ENCODE measurements around the gene CLHC1.
"Not testable (repeated sequence)": the region's sequence is repeated elsewhere in the genome, so short reads cannot be mapped to it uniquely, and the experiment has no call there.

Gene CLHC1

DNA sequence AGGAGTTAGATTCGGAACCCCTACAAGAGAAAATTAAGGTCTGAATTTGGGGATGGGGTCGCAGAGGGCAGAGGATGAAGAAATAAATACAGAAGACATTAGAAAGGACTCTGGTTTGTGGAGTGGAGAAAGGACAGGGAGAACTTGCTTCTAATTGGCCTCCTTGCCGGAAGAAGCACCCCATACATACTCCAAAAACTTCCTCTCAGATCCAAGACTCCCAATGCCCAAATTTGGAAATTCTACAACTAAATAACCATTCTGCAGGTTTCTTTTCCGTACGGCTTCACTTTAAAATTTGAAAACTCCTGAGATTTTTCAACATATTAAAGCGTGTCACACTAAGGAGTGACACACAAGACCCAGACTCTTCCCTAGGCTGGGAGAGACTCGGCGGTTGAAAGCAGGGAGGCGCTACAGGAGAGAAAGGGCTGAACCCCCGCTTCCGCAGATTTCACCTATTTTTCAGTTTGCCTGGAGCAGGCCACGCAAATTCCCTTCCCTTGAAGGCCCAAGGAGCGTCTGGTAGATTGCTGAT, 478 bp downstream of the CLHC1 start:
- peak; percentile 55 for DNase-seq

DNA sequence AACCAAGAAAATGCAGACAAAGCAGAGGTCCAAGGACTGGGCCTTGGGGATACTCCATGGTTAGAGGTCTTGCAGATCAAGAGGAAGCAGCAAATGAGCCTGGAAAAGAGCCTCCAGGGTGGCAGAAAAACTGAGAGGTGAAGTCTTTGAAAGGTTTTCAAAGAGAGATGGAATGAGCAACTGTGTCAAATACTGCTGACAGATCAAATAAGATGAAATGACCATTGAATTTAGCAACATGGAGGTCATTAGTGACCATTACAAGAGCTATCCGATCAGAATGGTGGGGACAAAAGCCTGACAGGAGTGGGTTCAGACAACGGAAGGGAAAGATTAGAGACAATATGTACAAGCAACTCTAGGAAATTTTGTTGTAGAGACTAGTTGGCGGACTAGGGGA, 1.5 kb downstream of the CLHC1 start:
- no peak for DNase-seq

DNA sequence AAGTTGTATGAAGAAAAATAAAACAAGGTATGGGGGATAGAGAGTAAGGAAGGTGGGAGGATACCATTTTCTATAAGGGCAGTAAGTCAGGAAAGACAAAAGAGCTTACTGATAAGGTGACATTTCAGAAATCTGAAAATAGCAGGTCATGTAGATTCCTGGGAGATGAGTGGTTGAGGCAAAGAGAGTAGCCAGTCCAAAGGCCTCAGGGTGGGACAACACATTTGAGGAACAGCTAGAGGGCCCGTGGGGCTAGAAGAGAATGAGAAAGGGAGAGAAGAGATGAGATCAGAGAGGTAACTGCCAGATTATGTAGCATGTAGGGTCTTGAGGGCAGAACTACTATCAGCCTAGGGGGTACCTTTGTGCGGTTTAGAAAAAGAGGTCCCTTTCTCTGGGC, 2.9 kb downstream of the CLHC1 start:
- no peak for DNase-seq

DNA sequence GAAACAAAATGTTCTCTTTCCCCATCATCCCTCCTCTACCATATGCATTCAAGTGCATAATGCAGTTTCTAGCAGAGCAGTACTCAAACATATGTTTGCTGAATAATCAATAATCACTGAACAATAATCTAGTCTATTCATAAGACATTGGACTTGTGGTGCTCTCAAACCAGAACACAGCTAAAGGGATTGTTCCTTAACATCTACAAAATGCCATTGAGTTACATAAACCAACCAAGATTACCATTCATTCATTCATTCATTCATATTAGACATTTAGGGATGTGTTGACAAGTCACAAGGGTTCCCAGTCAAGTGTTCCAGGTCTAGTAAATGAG, 3.9 kb downstream of the CLHC1 start:
- DNase-seq = no peak

DNA sequence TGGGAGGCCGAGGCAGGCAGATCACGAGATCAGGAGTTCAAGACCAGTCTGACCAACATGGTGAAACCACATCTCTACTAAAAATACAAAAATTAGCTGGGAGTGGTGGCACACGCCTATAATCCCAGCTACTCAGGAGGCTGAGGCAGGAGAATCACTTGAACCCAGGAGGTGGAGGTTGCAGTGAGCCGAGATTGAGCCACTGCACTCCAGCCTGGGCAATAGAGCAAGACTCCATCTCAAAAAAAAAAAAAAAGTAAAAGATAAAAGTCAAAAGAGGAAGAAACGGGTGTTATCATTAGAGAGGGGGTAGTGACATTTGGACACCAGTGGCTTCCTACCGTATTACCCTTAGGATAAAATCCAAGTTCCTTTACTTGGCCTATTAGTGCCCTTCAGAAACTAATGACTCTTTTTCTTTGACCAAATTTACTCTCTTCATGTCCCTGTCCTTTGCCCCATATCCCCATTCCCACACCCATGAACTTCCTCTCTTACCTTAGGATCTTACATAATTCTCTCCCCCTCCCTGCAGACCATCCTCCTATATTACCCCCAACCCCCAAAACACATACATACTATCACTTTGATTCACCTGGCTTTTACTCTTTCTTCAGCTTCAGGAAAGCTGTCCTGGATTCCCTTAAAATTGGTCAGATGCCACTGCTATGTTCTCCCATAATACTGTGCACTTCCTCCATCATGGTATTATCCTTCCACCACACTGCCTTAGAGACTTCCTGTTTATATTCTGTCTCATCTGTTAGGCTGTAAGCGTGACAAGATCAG, 4.5 kb downstream of the CLHC1 start:
- DNase-seq = peak; percentile 43

DNA sequence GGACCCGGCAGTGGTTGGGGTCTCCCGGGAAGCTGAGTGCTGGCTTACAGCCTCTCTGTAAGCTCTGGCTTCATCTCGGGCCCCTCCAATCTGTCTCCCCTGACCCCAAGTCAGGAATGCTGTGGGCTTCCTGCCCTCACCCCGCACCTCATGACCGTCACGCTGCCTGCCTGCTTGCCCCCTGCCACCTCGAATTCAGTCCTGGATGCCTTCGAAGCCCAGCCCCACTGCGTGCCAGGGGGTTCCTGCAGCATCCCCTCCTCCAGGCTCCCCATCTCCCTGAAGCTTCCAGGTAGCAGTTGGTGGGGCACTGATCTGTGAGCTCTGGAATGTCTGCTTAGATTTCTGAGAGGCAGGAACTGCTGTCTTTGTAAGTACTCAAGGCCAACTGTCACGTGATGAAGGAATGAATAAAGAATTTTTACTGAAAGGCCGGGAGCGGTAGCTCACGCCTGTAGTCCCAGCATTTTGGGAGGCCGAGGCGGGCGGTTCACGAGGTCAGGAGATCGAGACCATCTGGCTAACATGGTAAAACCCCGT, 6.5 kb downstream of the CLHC1 start:
- DNase-seq = no peak

DNA sequence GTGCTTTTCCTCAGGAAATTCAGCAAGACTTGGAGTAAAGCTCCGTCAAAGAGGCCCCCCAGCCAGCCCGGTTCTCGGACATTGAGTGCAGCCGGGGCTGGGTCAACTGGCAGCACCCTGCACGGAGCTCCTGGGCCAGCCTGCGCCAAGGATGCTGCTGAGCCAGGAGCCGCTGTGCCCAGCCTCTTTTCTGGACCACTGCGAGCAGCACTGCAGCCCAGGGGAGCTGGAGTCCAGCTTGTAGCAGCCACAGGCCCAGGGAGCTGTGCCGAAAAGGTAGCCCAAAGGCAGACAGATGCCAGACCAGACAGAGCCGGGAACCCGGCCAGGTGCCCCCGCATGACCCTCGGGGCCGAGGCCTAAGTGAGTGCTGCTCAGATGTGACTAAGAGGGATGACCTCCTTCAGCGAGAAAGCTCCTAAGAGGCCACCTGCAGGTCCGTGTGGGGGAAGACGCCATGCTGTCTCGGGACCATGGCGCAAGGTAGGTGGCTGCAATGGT, 7.3 kb downstream of the CLHC1 start:
- no peak for DNase-seq

DNA sequence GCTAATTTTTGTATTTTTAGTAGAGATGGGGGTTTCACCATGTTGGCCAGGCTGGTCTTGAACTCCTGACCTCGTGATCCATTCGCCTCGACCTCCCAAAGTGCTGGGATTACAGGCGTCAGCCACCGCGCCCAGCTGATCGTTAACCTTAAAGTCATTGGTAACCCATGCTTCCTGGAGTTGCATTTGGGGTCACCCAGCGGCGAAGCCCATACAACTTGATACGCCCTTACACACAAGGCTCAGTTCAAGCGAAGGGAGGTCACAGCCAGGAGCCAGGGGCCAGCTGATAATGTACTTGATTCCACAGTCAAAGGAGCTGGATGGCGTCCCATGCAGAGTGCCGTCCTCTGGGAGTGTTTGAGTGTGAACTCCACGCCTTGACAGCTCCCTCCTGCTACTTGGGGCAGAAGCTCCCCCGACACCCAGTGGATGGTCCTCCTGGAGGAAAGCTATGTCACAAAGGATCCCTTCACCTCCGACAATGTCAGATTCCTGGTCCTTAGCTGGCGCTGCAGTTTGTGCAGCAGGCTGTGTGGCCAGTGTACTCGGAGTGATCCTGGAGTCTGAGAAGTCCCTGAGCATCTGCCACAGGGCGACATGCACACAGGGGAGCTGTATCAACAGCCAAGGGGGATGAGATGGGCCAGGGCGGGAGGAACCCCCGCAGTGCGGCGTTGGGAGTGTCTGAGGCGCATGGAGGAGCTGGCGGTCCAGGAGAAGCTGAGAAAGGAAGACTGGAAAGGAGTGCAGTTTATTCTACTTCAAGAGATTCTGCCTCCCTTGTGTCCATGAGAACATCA, 7.9 kb downstream of the CLHC1 start:
- no peak for DNase-seq

DNA sequence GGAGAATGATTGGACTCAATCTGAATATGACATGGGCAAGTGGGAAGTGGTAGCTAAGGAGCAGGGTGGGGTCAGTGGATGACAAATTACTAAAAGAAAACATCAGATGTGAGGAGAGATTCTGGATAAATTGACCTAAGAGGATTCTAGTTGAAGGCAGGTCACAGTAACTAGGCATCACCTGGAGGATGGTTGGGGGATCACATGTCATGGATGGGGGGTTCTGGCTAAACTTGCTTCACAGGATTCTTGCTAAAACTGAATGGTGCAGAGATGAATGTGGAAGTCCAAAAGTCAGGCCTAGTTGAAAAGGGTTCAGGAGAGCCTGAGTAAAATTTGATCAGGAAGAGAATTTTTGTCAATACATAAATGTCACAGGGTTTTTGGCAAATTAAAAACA, 18.3 kb downstream of the CLHC1 start:
- DNase-seq = no peak

DNA sequence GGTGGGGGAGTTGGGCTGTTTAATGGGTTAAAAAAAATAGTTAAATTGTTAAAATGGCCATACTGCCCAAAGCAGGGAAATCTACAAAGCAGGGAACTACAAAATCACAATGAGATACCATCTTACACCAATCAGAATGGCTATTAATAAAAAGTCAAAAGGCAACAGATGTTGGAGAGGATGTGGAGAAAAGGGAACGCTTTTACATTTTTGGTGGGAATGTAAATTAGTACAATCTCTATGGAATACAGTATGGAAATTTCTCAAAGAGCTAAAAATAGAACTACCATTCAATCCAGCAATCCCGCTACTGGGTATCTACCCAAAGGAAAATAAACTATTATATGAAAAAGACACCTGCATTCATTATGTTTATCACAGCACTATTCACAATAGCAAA, 27.1 kb downstream of the CLHC1 start:
- DNase-seq = no peak

DNA sequence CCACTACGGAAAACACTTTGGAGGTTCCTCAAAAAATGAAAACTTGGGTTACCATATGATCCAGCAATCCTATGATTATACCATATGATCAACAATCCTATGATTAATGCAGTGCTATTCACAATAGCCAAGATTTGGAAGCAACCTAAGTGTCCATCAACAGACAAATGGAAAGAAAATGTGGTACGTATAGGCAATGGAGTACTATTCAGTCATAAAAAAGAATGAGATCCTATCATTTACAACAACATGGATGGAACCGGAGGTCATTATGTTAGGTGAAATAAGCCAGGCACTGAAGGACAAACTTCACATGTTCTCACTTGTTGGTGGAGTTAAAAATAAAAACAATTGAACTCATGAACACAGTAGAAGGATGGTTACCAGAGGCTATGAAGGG, 27.6 kb downstream of the CLHC1 start:
- no peak for DNase-seq

DNA sequence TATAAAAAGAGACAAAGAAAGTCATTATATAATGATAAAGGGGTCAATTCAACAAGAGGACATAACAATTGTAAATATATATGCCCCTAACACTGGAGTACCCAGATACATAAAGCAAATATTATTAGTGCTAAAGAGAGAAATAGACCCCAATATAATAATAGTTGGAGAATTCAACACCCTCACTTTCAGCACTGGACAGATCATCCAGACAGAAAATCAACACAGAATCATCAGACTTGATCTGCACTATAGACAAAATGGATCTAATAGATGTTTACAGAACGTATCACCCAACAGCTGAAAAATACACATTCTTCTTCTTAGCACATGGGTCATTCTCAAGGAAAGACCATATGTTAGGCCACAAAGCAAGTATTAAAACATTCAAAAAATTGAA, 31.7 kb downstream of the CLHC1 start:
- no peak for DNase-seq

DNA sequence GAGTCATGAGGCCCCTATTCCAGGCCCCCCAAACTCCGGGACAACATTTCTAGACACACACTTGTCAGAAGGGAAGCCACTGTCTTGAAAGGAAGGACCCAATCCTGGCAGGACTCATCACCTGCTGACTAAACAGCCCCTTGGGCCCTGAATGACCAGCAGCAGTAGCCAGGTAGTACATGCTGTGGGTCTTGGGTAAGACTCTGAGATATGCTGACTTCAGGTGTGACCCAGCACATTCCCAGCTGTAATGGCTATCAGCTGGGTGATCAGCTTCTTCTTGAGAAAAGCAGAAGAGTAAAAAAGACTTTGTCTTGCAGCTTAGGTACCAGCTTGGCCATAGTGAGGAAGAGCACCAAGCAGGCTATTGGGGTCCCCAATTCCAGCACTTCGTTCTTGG, 35.6 kb downstream of the CLHC1 start:
- no peak for DNase-seq

DNA sequence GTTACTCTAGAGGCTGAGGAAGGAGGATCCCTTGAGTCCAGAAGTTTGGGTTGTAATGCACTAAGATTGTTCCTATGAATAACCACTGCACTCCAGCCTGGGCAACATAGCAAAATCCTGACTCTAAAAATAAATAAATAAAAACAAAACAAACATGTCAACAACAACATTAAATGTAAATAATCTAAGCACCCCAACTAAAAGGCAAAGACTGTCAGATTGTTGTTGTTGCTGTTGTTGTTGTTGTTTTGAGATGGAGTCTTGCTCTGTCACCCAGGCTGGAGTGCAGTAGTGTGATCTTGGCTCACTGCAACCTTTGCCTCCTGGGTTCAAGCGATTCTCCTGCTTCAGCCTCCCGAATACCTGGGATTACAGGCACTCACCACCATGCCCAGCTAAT, 40.2 kb downstream of the CLHC1 start:
- DNase-seq = not testable (repeated sequence)

DNA sequence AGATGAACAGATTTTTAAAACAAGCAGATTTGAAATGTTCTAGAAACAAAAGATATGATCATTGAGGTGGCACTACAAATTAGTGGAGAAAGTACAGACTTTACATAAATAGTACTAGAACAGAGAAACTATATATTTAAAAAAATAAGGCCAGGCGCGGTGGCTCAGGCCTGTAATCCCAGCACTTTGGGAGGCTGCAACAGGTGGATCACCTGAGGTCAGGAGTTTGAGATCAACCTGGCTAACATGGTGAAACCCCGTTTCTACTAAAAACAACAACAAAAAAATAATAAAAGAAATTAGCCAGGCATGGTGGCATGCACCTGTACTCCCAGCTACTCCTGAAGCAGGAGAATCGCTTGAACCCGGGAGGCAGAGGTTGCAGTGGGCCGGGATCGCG, 45.3 kb downstream of the CLHC1 start:
- DNase-seq = not testable (repeated sequence)

DNA sequence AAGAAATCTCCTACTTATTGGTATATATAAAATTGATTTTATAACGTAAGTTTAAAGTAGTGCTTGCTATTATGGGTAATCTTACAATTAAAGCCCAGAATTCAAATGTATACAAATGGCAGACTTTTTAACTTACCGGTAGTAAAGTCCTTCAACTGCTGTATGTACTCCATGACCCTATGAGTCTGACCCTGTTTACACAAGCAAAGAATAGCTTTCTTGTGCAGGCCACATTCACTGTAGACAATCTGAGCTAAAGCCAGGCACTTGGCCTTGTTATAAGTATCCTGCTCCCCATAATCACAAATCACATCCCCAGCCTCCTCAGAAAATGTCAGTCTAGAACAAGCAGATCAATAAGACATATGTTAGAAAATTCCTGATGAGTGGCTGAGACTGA, 51.7 kb downstream of the CLHC1 start:
- DNase-seq = no peak

DNA sequence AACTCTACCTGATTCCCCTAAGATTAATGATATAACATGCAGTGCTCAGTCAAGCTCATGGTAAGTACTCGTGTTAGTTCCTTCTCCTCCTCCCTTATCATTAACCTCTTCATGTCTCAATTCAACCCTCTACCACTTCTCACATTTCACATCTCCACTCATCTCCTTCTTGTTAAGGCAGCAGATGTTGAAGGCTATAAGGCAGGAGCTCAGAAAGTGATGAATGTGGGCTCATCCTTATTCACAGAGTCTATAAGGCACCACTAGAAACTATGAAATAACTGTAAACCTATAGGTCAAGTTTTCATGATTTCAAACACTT, 56.0 kb downstream of the CLHC1 start:
- no peak for DNase-seq

DNA sequence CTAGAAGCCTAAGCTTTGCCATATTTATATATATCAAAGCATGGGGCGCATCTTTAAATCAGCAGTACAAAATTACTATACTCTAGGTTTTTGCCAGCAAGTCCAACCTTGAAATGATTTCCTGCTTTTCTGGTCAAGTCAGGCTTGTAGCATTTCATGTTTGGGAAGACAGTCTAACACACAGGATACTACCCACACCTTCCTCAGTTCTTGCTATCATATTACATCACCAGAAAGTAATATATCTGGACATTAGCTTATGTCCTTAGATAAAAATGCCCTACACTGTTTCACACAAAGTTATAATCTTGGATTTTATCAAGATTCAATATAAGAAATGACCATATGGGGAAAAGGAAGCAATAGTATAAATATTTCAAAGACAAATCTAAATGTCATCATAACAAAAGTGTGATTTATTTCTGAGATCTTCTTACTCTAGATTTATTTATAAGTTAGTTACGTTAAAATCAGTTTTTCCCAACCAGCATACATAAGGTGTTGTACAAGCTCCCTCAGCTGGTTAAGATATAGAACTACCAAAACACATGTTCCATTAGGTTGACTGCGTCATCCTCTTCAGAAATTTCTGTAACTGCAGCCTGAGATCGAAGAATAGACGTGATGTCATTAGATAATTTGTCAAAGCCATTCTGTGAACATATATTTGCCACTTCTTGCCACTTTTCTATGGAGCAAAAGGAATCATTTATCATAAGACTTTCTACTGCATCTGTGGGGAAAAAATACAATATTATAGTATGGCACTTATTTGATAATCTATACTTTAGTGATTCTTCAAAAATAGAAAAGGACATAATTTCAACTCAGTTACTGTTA, 56.6 kb downstream of the CLHC1 start:
- DNase-seq = peak; percentile 86

DNA sequence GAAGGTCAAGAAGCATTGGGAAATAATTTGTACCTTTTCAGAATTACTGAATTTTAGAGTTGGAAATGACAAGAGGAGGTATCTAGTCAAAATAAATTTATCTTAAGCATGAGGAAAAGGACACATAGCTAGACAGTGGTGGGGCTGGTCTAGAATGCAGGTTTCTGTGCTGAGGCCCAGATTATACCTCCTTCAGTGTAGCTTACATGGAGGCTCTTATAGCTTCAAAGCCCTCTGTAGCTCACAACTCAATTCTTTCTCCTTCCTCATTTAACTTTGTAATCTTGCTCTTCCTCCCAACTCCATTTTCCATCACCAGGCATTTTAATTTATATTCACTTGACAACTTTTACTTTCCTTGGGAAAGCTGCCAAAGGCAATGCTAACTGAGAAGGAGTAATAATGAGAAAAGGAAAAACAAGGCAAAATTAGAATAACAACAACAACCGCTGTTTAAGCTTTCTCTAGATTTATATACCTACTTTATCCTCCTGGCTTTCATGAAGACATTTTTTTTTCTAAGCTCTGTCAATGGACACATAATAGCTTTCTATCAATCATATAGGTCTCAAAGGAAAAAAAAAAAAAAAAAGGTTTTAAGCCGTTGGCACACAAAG, 58.5 kb downstream of the CLHC1 start:
- no peak for DNase-seq

DNA sequence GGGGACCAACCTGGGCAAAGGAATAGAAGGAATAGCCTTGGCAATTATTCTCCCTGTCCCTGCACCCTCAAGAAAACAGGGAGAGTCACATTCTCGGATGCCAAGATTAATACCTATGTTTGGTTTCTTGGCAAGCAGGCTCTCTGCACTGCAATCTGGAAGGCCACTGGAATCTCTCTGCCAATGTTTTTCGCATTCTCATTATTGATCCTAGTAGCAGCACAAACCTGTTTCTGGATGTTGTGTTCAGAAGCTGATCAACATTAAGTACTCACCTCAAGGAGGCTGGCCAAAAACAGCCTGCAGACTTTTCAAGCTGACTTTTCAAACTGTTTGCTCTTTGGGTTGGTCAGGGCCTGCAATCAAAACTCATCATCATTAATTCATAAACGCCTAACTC, 62.2 kb downstream of the CLHC1 start:
- DNase-seq = no peak

DNA sequence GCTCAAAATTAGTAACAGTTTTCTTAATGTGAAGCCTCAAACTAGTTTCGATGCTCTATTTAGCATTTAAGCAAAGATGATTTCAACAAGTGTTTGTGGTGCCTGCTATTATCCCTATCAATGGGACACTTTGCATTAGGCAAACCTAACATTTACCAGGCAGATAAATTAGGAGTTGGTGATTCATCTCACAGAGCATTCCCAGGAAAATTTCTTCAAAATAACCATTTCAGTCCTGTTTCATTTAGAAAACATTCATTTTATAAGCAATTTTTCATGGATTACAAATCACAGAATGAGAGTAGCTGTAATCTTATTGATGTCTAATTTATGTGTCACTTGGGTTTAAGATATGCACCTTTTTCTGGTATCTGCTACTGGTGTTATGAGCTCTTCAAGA, 62.7 kb downstream of the CLHC1 start:
- DNase-seq = no peak
